HEK293 (cell line): ENCODE measurements around the gene ENGASE.

Source experiments
- CTCF ChIA-PET: fragments of 350-600 bp; formaldehyde crosslinking; extraction: SDS; loops from one replicate; lab custom pipeline; 2021; ENCODE audit warnings: antibody characterized with exemption; lab: Yijun Ruan, JAX
- POLR2A ChIA-PET: fragments of 300-600 bp; formaldehyde crosslinking; extraction: SDS; loops from one replicate; lab custom pipeline; 2020; ENCODE audit warnings: antibody characterized with exemption, inconsistent platforms; lab: Yijun Ruan, JAX
- H3K27ac ChIP-seq: fragments of 200-500 bp; sonication (Bioruptor generic); 2 replicates; pipeline ENCODE4 v1.5.1; 2014; ENCODE audit warnings: low read depth, low read length, control low read depth, inconsistent platforms; ENCODE audit errors: extremely low read depth
- H3K36me3 ChIP-seq, 2 experiments: fragments of 200-500 bp in 1 of 2; sonication (Bioruptor generic) in 1 of 2; 1 replicate in 1 of 2; 2 replicates in 1 of 2; pipeline ENCODE4 v1.5.1; 2014 to 2017; ENCODE audit warnings: inconsistent platforms in 2 of 2, low read length in 2 of 2; ENCODE audit not compliant: control insufficient read depth in 2 of 2, insufficient read depth in 1 of 2
- H3K4me1 ChIP-seq: fragments of 200-500 bp; sonication (Bioruptor generic); 2 replicates; pipeline ENCODE4 v1.5.1; 2014; ENCODE audit warnings: mild to moderate bottlenecking, low read length, inconsistent platforms; ENCODE audit not compliant: control insufficient read depth, insufficient read depth
- H3K4me3 ChIP-seq: 2 replicates; pipeline ENCODE4 v1.5.1; 2011; ENCODE audit warnings: low read depth, mild to moderate bottlenecking, control low read depth, low read length, moderate library complexity
- H3K9me3 ChIP-seq: fragments of 200-500 bp; sonication (Bioruptor generic); 2 replicates; pipeline ENCODE4 v1.5.1; 2014; ENCODE audit warnings: low read depth, low read length, inconsistent platforms; ENCODE audit not compliant: control insufficient read depth, insufficient read depth
- GLIS1 ChIP-seq: fragments of 450-650 bp; formaldehyde crosslinking; IDR thresholded peaks from 2 replicates; pipeline ENCODE4 v1.5.1; 2016; ENCODE audit warnings: missing biosample characterization, missing genetic modification characterization
- MEIS1 ChIP-seq: sonication (generic); formaldehyde crosslinking; IDR thresholded peaks from 2 replicates; pipeline ENCODE4 v1.8.1; 2022; ENCODE audit warnings: missing genetic modification reagents, mild to moderate bottlenecking, borderline replicate concordance
- OSR2 ChIP-seq: fragments of 450-650 bp; formaldehyde crosslinking; IDR thresholded peaks from 2 replicates; pipeline ENCODE4 v1.5.1; 2016; ENCODE audit warnings: missing biosample characterization, missing genetic modification characterization
- PRDM1 ChIP-seq: fragments of 450-650 bp; formaldehyde crosslinking; IDR thresholded peaks from 2 replicates; pipeline ENCODE4; 2016; ENCODE audit warnings: missing biosample characterization, missing genetic modification characterization
- SETDB1 ChIP-seq: IDR thresholded peaks from one replicate; pipeline ENCODE4 v1.6.1; 2017; ENCODE audit warnings: mild to moderate bottlenecking, low read length, moderate library complexity, mixed read lengths; ENCODE audit not compliant: insufficient read length
- ZBTB10 ChIP-seq: fragments of 450-650 bp; formaldehyde crosslinking; IDR thresholded peaks from 2 replicates; pipeline ENCODE4 v1.5.1; 2016; ENCODE audit warnings: missing biosample characterization, missing genetic modification characterization
- ZBTB21 ChIP-seq: fragments of 450-650 bp; formaldehyde crosslinking; IDR thresholded peaks from 2 replicates; pipeline ENCODE4 v1.5.1; 2017; ENCODE audit warnings: missing biosample characterization, missing genetic modification characterization
- ZBTB44 ChIP-seq: fragments of 450-650 bp; IDR thresholded peaks from 2 replicates; pipeline ENCODE4 v1.5.1; 2018; ENCODE audit warnings: missing biosample characterization, mild to moderate bottlenecking, missing genetic modification characterization
- ZBTB48 ChIP-seq: fragments of 450-650 bp; formaldehyde crosslinking; IDR thresholded peaks from 2 replicates; pipeline ENCODE4 v1.5.1; 2016; ENCODE audit warnings: missing biosample characterization, missing genetic modification characterization
- ZNF121 ChIP-seq: fragments of 450-650 bp; formaldehyde crosslinking; IDR thresholded peaks from 2 replicates; pipeline ENCODE4 v1.5.1; 2016; ENCODE audit warnings: missing biosample characterization, missing genetic modification characterization
- ZNF133 ChIP-seq: fragments of 450-650 bp; formaldehyde crosslinking; IDR thresholded peaks from 2 replicates; pipeline ENCODE4 v1.5.1; 2016; ENCODE audit warnings: missing biosample characterization, missing genetic modification characterization
- ZNF138 ChIP-seq: fragments of 450-650 bp; formaldehyde crosslinking; IDR thresholded peaks from 2 replicates; pipeline ENCODE4 v1.5.1; 2016; ENCODE audit warnings: missing biosample characterization, missing genetic modification characterization, borderline replicate concordance
- ZNF292 ChIP-seq: fragments of 450-650 bp; formaldehyde crosslinking; IDR thresholded peaks from 2 replicates; pipeline ENCODE4 v1.5.1; 2016; ENCODE audit warnings: low read depth, missing biosample characterization, missing genetic modification characterization, borderline replicate concordance
- ZNF416 ChIP-seq: fragments of 450-650 bp; formaldehyde crosslinking; IDR thresholded peaks from 2 replicates; pipeline ENCODE4 v1.5.1; 2016; ENCODE audit warnings: missing biosample characterization, missing genetic modification characterization
- ZNF449 ChIP-seq: fragments of 450-650 bp; formaldehyde crosslinking; IDR thresholded peaks from 2 replicates; pipeline ENCODE4 v1.5.1; 2017; ENCODE audit warnings: missing biosample characterization, mild to moderate bottlenecking, missing genetic modification characterization, moderate library complexity
- ZNF510 ChIP-seq: fragments of 450-650 bp; formaldehyde crosslinking; IDR thresholded peaks from 2 replicates; pipeline ENCODE4 v1.5.1; 2018; ENCODE audit warnings: mild to moderate bottlenecking, missing genetic modification characterization, missing biosample characterization; ENCODE audit not compliant: insufficient replicate concordance
- ZNF560 ChIP-seq: fragments of 450-650 bp; formaldehyde crosslinking; IDR thresholded peaks from 2 replicates; pipeline ENCODE4 v1.5.1; 2017; ENCODE audit warnings: missing biosample characterization, missing genetic modification characterization, borderline replicate concordance
- ZNF610 ChIP-seq: fragments of 450-650 bp; formaldehyde crosslinking; IDR thresholded peaks from 2 replicates; pipeline ENCODE4 v1.5.1; 2016; ENCODE audit warnings: missing biosample characterization, missing genetic modification characterization, borderline replicate concordance
- ZNF639 ChIP-seq: fragments of 450-650 bp; formaldehyde crosslinking; IDR thresholded peaks from 2 replicates; pipeline ENCODE4 v1.5.1; 2016; ENCODE audit warnings: missing biosample characterization, missing genetic modification characterization

ENGASE gene

GRCh38 chr17:79092567-79092966 lies 17.9 kb downstream of the ENGASE start:
- POLR2A ChIA-PET: no interaction called here
- peaks cover 0 to 10% of the 10 kb centered on the region in 2 experiments; a peak in 1 of 3 replicates for H3K36me3 ChIP-seq
- TF ChIP-seq ZNF639 (tag by site-specific recombination): no peak
- peak; percentile 83 for TF ChIP-seq PRDM1 (tag by site-specific recombination)
- TF ChIP-seq, all 188 proteins: peak for 1
- Histone ChIP-seq H3K9me3 (no peaks in the 10 kb centered on the region), H3K4me3 (no peak overlapping the region), H3K27ac (no peak overlapping the region), H3K4me1 (no peaks in the 10 kb centered on the region)
- CTCF ChIA-PET: interaction anchor here (0.6 to 15.1 kb wide), 3 partner anchors 11 to 1187 kb away, joined by 3 to 346 read pairs (median 5); no protein-coding TSS in a partner anchor

GRCh38 chr17:79093270-79093669 lies 18.6 kb downstream of the ENGASE start:
- no peaks in the 10 kb centered on the region for H3K9me3 ChIP-seq
- TF ChIP-seq GLIS1 (0 out of 2 replicates have a peak, but pooled peaks have one; percentile 20), ZNF133 (no peak)
- TF ChIP-seq, all 188 proteins: peak for 1
- Histone ChIP-seq H3K27ac (no peak overlapping the region), H3K4me3 (no peak overlapping the region), H3K4me1 (no peaks in the 10 kb centered on the region), H3K36me3 (peaks cover 0 to 5% of the 10 kb centered on the region in 2 experiments; a peak in 1 of 3 replicates)
- POLR2A ChIA-PET: interaction anchor here (0.7 to 2.3 kb wide), 4 partner anchors 10 to 353 kb away, joined by 4 to 8 read pairs (median 6); partner anchors contain the start of gene ENGASE
- CTCF ChIA-PET: interaction anchor here (0.6 to 15.1 kb wide), 6 partner anchors 10 to 1187 kb away, joined by 3 to 346 read pairs (median 6); no protein-coding TSS in a partner anchor

- no peak for TF ChIP-seq ZBTB21 (tag by site-specific recombination)
- no peak for TF ChIP-seq ZBTB10 (tag by site-specific recombination)
- no peak for TF ChIP-seq ZBTB48 (tag by site-specific recombination)
- TF ChIP-seq ZNF138 (tag by site-specific recombination): no peak
- no peak for TF ChIP-seq ZNF449 (tag by site-specific recombination)
- POLR2A ChIA-PET: interaction anchor here (1.1 to 2.3 kb wide), 2 partner anchors 11 to 20 kb away, joined by 4 to 8 read pairs; partner anchors contain the start of gene ENGASE
- no peak overlapping the region for H3K27ac ChIP-seq
- H3K4me3 ChIP-seq: no peak overlapping the region
- CTCF ChIA-PET: interaction anchor here (1.0 to 15.1 kb wide), 5 partner anchors 11 to 299 kb away, joined by 3 to 346 read pairs (median 3); no protein-coding TSS in a partner anchor
- H3K9me3 ChIP-seq: no peaks in the 10 kb centered on the region
- no peaks in the 10 kb centered on the region for H3K36me3 ChIP-seq
- H3K4me1 ChIP-seq: no peaks in the 10 kb centered on the region
These were observed 19.6 kb downstream of the ENGASE start for GRCh38 chr17:79094261-79094660.

- H3K4me1 ChIP-seq: no peaks in the 10 kb centered on the region
- ChIA-PET CTCF (interaction anchor here (0.5 to 15.1 kb wide), 4 partner anchors 8 to 298 kb away, joined by 3 to 346 read pairs (median 8); no protein-coding TSS in a partner anchor), POLR2A (interaction anchor here (2.3 kb wide), 1 partner anchor 21 kb away, joined by 8 read pairs; the partner anchor contains the start of gene ENGASE)
- no peak overlapping the region for H3K4me3 ChIP-seq
- H3K27ac ChIP-seq: no peak overlapping the region
- no peaks in the 10 kb centered on the region for H3K9me3 ChIP-seq
- no peaks in the 10 kb centered on the region for H3K36me3 ChIP-seq
- TF ChIP-seq MEIS1 (CRISPR knock-in tag) (no peak), ZNF510 (tag by site-specific recombination) (no peak), ZNF610 (tag by site-specific recombination) (no peak), OSR2 (tag by site-specific recombination) (no peak), ZNF416 (no peak), ZBTB44 (no peak), SETDB1 (no peak), ZNF560 (no peak), ZNF292 (no peak), ZNF121 (tag by site-specific recombination) (no peak)
These were observed 20.9 kb downstream of the ENGASE start for GRCh38 chr17:79095345-79096055.
